AG08395 (cell line): ENCODE results near the gene NOTCH3.

Experiments
- DNase-seq: peaks from one replicate; pipeline ENCODE4 v3.0.0; 2012; ENCODE audit warnings: mixed read lengths, low spot score

NOTCH3 gene

DNA sequence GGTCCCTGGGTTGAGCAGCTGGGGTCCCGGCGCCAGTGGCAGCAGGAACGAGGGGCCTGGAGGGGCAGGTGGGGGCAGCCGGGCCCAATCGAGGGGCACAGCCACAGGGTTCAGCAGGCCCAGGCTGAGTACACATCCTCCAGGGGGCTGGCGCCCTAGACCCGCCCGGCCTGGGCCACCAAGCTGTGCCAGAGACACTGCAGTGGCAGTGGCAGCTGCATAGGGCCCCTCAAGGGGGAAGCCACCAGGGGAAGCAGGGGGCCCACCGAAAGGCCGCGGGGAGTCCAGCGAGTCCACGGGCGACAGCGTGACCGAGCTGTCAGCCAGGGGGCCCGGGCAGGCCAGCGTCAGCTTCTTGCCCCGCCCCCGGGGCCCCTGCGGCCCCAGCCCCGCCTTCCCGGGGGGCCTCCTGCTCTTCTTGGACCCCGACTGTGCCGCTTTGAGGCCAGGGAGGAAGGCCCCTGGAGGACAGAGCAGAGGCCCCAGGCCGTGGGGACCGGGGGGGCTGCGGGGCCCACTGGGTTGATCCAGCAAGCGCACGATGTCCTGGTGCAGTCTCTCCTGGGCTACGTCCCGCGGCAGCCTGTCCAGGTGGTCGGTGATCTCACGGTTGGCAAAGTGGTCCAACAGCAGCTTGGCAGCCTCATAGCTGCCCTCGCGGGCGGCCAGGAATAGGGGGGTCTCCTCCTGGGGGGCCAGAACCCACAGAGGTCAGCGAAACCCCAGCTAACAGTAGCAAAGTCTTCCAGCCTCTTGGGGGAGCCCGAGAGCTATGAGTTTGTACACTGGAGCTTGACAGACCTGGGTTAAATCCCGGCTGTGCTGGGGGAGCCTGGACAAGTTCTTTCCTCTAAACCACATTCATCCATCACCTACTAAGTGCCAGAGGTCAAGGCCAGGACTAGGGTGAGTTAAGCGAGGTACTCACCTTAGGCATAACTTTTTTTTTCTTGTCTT lies 39.5 kb downstream of the NOTCH3 start:
- peak; percentile 31 for DNase-seq

GRCh38 chr19:15159251-15159650 lies 41.5 kb downstream of the NOTCH3 start:
- DNase-seq = no peak

DNA sequence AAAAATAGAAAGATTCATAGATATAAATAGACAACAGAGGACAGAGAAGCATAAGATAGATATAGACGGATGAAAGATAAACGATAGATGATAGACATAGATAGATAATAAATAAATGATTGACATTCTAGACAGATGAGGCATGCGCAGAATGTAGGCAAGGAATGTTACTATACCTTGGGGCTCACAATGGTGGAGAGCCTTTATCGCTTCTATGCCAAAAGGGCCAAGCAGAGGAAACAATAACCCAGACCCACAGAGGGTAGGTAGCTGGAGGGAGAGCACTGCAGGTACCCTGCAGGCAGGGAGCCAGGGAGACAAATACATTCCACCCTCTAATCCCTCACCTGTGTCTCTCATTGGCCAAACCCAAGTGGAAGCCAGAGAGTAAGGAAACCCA lies 44.4 kb downstream of the NOTCH3 start:
- no peak for DNase-seq

GRCh38 chr19:15155296-15155695 lies 45.5 kb downstream of the NOTCH3 start:
- DNase-seq = no peak

DNA sequence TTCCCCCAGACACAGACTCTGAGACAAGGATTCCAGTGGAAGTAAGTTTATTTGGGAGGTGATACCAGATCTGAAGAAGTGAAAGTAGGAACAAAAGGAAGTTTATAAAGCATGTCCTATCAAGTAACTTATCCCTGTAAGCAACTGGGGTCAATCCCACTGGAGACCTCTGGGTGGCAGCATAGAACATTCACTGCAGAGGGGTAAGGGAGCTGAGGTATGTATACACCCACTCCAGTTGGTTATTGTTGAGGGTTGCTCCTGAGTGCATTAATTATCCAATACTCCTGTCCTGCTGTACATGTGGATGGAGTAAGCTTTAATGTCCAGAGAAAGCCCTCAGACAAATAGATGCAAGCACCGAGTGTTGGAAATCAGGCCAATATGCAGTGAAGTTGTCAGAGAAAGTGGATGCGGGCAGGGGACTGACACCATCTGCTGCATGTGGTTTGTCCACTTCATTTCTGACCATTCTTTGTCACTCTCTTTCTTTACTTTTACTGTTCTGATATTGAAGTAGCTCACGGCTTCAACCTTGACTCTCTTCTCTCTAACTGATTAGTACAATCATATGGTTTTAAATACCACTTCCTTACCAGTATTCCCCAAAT lies 46.7 kb downstream of the NOTCH3 start:
- peak; percentile 54 for DNase-seq

GRCh38 chr19:15149737-15150136 lies 51.1 kb downstream of the NOTCH3 start:
- no peak for DNase-seq

- no peak for DNase-seq
These were observed 53.7 kb downstream of the NOTCH3 start for GRCh38 chr19:15147090-15147489.

DNA sequence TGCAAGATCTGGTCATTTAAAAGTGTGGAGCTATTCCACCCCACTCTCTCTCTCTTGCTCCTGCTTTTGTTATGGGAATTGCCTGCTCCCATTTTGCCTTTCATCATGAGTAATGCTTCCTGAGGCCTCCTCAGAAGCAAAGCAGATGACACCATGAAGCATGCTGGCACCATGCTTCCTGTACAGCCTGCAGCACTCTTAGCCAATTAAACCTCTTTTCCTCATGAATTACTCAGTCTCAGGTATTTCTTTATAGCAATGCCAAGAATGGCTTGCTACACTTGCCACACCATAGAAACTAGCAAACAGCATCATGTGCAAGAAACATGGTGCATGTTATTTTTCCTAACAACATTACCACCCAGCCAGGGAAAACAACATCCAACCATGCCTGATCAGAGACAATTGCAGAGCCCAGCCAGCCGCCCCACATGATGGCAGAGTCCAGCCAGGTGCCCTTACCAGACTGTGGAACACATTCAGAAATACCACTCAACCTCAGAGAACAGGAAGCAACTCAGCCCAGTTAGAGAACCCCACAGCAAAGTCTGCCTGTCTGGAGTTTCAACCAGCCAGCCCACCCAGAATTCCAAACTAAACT lies 56.6 kb downstream of the NOTCH3 start:
- DNase-seq = no peak

DNA sequence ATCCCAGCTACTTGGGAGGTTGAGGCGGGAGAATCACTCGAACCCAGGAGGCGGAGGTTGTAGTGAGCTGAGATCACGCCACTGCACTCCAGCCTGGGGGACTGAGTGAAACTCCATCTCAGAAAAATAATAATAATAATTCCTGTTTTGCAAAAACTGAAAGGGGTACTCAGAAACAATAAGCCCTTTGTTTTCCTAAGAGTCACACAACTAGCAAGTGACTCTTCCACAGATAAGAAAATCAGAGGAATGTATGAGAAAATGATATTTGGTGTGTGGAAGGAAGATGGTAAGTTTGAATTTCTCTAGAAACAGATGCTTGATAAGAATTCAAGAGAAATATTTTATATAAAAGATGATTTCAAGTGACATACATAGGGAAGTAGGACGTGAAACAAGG lies 58.5 kb downstream of the NOTCH3 start:
- DNase-seq = no peak

GRCh38 chr19:15141143-15141542 lies 59.7 kb downstream of the NOTCH3 start:
- DNase-seq = no peak

- no peak for DNase-seq
These were observed 62.4 kb downstream of the NOTCH3 start for GRCh38 chr19:15138427-15138826.

- peak; percentile 37 for DNase-seq
These were observed 63.0 kb downstream of the NOTCH3 start for GRCh38 chr19:15137777-15138176.

DNA sequence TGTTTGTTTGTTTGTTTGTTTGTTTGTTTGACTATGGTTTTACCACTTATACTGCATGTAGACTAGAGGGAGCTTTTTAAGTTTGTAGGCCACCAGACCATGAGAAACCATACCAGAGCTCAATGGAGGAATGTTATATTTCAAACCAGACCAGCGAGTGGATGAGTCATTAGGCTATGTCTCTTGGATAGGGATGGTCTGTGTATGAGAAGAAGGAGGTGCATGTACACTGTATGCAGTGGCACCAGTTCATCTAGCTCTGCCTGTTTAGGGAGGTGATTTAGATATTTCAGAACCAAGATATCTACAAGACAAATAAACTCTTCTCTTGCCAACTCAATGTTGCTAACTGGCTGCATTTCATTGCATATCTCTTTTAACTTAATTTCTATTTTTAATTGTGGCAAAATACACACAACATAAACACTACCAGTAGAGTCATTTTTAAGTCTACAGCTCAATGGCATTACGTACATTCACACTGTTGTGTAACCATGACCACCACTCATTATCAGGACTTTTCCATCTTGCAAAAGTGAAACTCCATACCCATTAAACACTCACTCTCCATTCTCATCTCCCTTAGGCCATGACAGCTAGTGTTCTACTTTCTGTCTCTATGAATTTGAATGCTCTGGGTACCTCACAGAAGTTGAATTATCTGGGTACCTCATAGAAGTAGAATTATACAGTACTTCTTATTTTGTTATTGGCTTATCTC lies 64.4 kb downstream of the NOTCH3 start:
- DNase-seq = peak; percentile 31

DNA sequence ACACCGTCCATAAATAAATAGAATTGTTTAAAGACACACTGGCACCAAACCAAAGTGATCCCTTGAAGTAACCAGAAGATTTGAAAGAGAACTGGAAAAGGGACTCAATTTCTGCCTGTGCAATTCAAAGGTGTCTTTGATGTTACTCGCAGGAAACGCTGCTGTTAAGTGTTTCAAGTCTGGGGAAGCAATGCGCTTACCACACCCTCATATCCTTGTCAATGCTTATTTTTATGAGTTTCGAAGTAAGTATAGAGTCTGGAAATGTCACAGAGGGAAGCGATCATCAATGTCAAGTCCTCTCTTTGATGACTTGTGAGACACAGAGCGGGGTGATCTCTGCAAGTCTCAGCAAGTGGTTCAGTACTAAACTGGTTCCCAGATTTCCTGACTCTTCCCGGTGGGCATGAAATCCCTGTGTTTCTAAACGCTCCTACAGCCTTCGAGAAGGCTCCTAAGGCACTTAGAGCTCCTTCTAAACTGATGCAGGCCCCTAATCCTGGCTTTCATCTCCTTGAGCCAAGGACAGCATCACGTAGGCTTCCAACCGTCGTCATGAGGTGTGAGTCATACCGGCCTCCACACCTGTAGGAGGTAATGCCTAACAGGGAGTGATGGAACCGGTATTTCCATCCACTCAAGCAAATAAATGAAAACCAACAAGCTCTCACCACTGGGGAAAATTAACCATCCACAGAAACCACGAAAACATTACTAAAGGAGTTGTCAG lies 70.8 kb downstream of the NOTCH3 start:
- DNase-seq = no peak

GRCh38 chr19:15128162-15128770 lies 72.5 kb downstream of the NOTCH3 start:
- DNase-seq = no peak

GRCh38 chr19:15126131-15126910 lies 74.5 kb downstream of the NOTCH3 start:
- DNase-seq = no peak

DNA sequence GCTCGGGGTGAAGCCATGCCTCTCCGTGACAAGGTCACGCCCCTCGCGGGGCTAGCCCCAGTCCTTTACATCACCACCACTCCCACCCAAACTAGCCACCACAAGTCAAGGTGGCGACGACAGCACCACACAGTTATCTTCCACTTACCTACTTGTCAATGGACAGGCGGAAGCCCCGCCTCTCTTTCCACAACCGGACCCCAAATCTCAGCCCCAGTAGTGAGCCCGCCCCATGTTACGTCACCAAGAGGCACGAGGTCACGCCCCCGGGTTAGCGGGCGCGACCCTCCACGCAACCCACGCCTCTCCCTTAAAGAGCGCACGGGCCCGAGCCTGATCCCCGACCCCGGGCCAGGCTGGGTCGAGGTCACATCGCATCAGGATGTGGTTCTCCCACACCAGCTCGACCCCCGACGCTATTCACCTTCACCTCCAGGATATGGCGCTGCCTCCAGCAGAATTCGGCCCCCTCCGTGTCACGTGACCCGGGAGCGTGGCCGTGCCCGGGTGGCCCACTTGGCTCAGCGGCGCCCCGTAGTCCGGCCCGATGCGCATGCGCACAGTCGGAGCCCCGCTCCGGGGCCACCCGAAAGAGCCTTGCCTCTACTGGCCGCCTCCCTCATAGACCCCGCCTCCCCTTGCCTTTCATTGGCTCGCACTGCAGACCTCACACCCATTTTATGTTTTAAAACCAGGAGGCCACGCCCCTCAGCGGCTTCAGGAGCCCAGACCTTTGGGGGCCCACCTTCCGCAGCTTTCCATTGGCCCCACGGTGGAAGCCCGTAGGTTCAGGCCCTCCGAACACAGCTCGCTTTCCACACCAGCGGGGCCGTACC lies 75.3 kb downstream of the NOTCH3 start:
- peak; percentile 100 for DNase-seq

GRCh38 chr19:15124572-15125231 lies 76.1 kb downstream of the NOTCH3 start:
- no peak for DNase-seq

DNA sequence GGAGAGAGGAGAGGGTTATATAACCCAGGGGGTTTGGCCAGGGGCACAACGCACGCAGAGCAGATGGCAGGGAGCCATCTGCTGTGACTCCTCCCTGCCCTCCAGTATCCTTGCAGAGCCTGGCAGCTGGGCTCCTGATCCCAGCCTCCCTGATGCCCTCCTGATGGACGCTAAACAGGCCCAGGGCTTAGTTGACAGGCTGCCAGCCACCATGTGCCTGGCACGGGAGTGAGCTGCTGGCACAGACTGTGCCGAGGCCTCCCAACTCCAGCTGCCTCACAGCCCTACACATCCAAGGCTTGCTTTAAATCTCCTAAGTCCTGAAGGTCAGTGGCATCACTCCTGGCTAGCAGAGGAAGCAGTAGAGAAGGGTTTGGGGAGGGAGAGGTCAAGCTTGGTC lies 76.9 kb downstream of the NOTCH3 start:
- DNase-seq = no peak
